ENCODE results near the gene KIF22. TPM values are rescaled to one million over a fixed set of nuclear protein-coding genes. Genes with fewer than 3 reads are reported as not detected.
A peak's percentile ranks its signal among the peaks of the same experiment; 100 is the strongest.

The KIF22 gene
- total and polyA plus RNA-seq, 9 of the 15 experiments (the other 6 are each of a cell fraction or from before 2014, with no cell fraction given), result 8.7 to 232 (median 131) TPM

DNA sequence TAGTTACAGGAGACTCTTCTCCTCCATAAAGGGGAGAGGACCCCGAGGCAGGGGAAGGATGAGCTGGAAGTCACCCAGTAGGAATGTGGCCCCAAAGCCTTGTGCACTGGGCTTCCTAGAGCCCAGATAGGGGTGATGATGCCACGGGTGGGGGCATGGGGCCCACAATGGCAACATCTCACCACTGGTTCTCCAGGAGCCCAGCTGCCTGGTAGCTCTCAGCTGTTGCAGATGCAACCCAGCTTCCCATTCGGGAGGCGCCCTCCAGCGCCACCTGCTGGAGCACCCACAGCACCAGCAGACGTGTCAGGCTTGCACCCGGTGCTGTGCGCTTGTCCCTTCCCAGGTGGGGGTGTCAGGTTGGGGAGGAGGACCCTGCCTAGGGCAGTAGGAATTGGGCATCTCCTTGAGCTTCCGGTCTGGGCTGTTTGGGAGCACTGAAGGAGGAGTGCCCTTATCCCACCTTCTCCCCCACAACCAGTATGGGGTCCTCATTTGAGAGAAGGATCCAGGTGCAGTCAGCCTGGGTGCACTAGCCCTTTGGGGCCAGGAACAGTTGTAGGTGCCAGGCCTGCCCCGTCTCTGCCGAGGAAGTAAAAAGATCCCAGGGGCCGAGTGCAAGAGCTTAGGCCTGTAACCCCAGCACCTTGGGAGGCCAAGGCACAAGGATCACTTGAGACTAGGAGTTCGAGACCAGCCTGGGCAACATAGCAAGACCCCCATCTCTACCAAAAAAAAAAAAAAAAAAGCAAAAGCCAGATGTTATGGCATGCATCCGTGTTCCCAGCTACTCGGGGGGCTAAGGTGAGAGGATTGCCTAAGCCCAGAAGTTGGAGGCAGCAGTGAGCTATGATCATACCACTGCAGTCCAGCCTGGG is 58.1 kb downstream of the KIF22 start:
- Histone ChIP-seq H3K9ac (ENCODE audit: insufficient read depth in 1 of 2, low read depth in 2 of 2, low read length in 2 of 2) (peak overlapping the region in 1 of 2 experiments; percentile 61; a peak in 2 of 4 replicates), H3K9me3 (replicated peaks; ENCODE audit: control insufficient read depth, insufficient read depth, low read depth, low read length) (no peaks in the 10 kb centered on the region), H3K27ac (ENCODE audit: extremely low read depth, low read depth, low read length) (no peak overlapping the region), H4K20me1 (replicated peaks; ENCODE audit: control insufficient read depth, insufficient read depth, low read length) (no peaks in the 10 kb centered on the region), H3K9me1 (ENCODE audit: control insufficient read depth, insufficient read depth, low read length) (no peaks in the 10 kb centered on the region), H2AFZ (ENCODE audit: low read depth, low read length) (no peak overlapping the region), H3K27me3 (ENCODE audit: control insufficient read depth in 2 of 2, insufficient read depth in 2 of 2, low read length in 2 of 2) (no peaks in the 10 kb centered on the region), H3K36me3 (ENCODE audit: control insufficient read depth, insufficient read depth, low read length) (no peaks in the 10 kb centered on the region), H3K79me2 (ENCODE audit: control insufficient read depth, insufficient read depth, low read length) (no peaks in the 10 kb centered on the region), H3K4me1 (replicated peaks in 1 of 2; ENCODE audit: control insufficient read depth in 2 of 2, insufficient read depth in 2 of 2, low read length in 2 of 2) (peaks cover 0 to 28% of the 10 kb centered on the region in 2 experiments; a peak in 2 of 5 replicates), H3K4me2 (ENCODE audit: insufficient read depth, low read length) (no peak overlapping the region), H3K4me3 (no peak overlapping the region)
- ChIA-PET POLR2A (interaction anchor here (0.6 to 1.6 kb wide), 9 partner anchors 10 to 182 kb away, joined by 3 to 7 read pairs (median 5); partner anchors contain the start of genes CDIPT and HIRIP3), CTCF (ENCODE audit: low intra/inter-chr PET ratio) (no interaction called here)
- 13% methylated on average over 13 of the region's 15 CpGs for WGBS (ENCODE audit: insufficient coverage, low coverage, missing lambda C conversion rate)
- in situ Hi-C loops (cut with MboI) (no loop called here), intact Hi-C loops (cut with micrococcal nuclease) (loop anchor here (2.0 kb wide), 1 partner anchor 42 kb away; the partner anchor contains the start of gene MAZ)
- no TSS peak for BruUV-seq (replicated peaks)
- peak; percentile 97 for ATAC-seq
- FAIRE-seq, result peak; percentile 67
- DNase-seq (ENCODE audit: extremely low read depth in 1 of 4, low spot score in 3 of 4), result peak; percentile 81 to 86 (median 83)
- TF ChIP-seq RAD21 (CRISPR knock-in tag; conservative IDR thresholded peaks at IDR 0.05 in 1 of 2, IDR thresholded peaks at IDR 0.05 in 1 of 2), result peak; percentile 61 to 85
- TF ChIP-seq NFIX (CRISPR knock-in tag; IDR thresholded peaks at IDR 0.05; ENCODE audit: low read depth), result no peak
- TF ChIP-seq TEAD4 (IDR thresholded peaks at IDR 0.05; ENCODE audit: low read length), result no peak
- TF ChIP-seq TEAD4 (CRISPR knock-in tag; IDR thresholded peaks at IDR 0.05; ENCODE audit: borderline replicate concordance), result no peak
- no peak for TF ChIP-seq POLR2B (IDR thresholded peaks at IDR 0.05; ENCODE audit: low read depth, partially characterized antibody)
- no peak for TF ChIP-seq RFX5 (IDR thresholded peaks at IDR 0.05; ENCODE audit: low read depth, low read length)
- TF ChIP-seq ZBTB5 (IDR thresholded peaks at IDR 0.05), result no peak
- TF ChIP-seq TFAM (CRISPR knock-in tag; conservative IDR thresholded peaks at IDR 0.05), result no peak
- no peak for TF ChIP-seq ZNF699 (CRISPR knock-in tag; IDR thresholded peaks at IDR 0.05; ENCODE audit: insufficient replicate concordance)
- peak; percentile 80 for TF ChIP-seq SMC3 (conservative IDR thresholded peaks at IDR 0.05; ENCODE audit: insufficient read depth, low read depth, low read length)
- TF ChIP-seq SMAD4 (CRISPR knock-in tag; conservative IDR thresholded peaks at IDR 0.05), result no peak
- TF ChIP-seq RB1 (IDR thresholded peaks at IDR 0.05; ENCODE audit: low read depth), result peak; percentile 73
- TF ChIP-seq SNAPC5 (CRISPR knock-in tag; IDR thresholded peaks at IDR 0.05), result no peak
- TF ChIP-seq ARID3A (IDR thresholded peaks at IDR 0.05; ENCODE audit: borderline replicate concordance, low read depth, low read length), result no peak
- TF ChIP-seq KLF16 (IDR thresholded peaks at IDR 0.05), result no peak
- TF ChIP-seq ZNF175 (CRISPR knock-in tag; IDR thresholded peaks at IDR 0.05; ENCODE audit: low read depth), result no peak
- TF ChIP-seq MCM3 (IDR thresholded peaks at IDR 0.05), result no peak
- TF ChIP-seq TOE1 (IDR thresholded peaks at IDR 0.05; ENCODE audit: borderline replicate concordance), result no peak
- no peak for TF ChIP-seq TOE1 (CRISPR knock-in tag; IDR thresholded peaks at IDR 0.05; ENCODE audit: borderline replicate concordance, low read depth)

Data from K562 (cell line).